ENCODE results near the gene IQUB. TPM values are rescaled to one million over a fixed set of nuclear protein-coding genes. Genes with fewer than 3 reads are reported as not detected.
A peak's percentile ranks its signal among the peaks of the same experiment; 100 is the strongest.
"Not testable (repeated sequence)": the region's sequence is repeated elsewhere in the genome, so short reads cannot be mapped to it uniquely, and the experiment has no call there.

IQUB gene
- total RNA-seq, 3 donors from 2014 or later = 0.26 to 0.41 TPM; not detected in 1

DNA sequence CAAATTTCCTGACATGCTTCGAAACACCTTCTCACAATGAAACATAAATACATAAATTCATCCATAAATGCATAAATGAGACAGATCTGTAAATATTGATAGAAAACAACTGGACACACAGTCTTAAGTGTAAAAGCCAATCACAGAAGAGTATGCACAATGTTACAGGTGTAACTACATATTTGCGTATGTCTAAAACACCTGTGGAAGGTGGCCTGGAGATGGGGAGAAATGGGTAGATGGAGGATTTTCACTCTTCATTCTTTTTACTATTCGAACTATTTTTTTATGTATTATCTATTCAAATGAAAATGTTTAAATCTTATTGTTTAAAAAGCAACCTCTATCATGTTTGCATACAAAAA, 860 bp downstream of the IQUB start:
- Histone ChIP-seq H3K4me1 (ENCODE audit: low read depth) (peaks cover 12% of the 10 kb centered on the region), H3K9me3 (no peaks in the 10 kb centered on the region), H3K4me3 (no peak overlapping the region), H3K36me3 (ENCODE audit: low read depth) (no peaks in the 10 kb centered on the region)
- DNase-seq (no peak), ATAC-seq (no peak)
- intact Hi-C loops (cut with DNase I, micrococcal nuclease) = no loop called here
- TF ChIP-seq, protein P1, sequence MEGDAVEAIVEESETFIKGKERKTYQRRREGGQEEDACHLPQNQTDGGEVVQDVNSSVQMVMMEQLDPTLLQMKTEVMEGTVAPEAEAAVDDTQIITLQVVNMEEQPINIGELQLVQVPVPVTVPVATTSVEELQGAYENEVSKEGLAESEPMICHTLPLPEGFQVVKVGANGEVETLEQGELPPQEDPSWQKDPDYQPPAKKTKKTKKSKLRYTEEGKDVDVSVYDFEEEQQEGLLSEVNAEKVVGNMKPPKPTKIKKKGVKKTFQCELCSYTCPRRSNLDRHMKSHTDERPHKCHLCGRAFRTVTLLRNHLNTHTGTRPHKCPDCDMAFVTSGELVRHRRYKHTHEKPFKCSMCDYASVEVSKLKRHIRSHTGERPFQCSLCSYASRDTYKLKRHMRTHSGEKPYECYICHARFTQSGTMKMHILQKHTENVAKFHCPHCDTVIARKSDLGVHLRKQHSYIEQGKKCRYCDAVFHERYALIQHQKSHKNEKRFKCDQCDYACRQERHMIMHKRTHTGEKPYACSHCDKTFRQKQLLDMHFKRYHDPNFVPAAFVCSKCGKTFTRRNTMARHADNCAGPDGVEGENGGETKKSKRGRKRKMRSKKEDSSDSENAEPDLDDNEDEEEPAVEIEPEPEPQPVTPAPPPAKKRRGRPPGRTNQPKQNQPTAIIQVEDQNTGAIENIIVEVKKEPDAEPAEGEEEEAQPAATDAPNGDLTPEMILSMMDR (IDR thresholded peaks at IDR 0.05) = no peak

- intact Hi-C loops (cut with DNase I, micrococcal nuclease); H3K9me3 ChIP-seq; H3K4me3 ChIP-seq; H3K36me3 ChIP-seq (ENCODE audit: low read depth): not testable (repeated sequence)
- peaks cover 12% of the 10 kb centered on the region for H3K4me1 ChIP-seq (ENCODE audit: low read depth)
- ATAC-seq = peak; percentile 15
- DNase-seq = peak; percentile 37 to 57 (median 53)
These were observed 1.4 kb downstream of the IQUB start for GRCh38 chr7:123532788-123533552.

DNA sequence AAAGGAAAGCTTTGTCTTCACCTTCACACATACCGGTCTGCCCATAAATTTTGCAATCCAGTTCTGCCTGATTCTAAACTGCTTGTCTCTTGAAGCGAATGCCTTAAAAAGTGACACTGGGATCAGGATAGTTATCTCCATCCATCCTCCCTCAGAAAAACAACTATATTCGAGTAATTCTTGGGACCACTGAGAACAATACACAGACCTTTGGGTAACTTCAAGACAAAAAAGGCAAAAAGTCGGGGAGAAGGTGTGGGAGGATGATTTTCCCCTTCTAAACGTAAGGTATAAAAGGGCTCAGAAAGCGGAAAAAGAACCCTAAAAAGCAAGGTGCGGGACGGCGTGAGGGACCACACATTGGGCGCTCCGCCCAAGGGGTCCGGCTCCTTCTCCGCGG, 2.1 kb downstream of the IQUB start:
- H3K4me3 ChIP-seq; intact Hi-C loops (cut with DNase I, micrococcal nuclease): not testable (repeated sequence)

DNA sequence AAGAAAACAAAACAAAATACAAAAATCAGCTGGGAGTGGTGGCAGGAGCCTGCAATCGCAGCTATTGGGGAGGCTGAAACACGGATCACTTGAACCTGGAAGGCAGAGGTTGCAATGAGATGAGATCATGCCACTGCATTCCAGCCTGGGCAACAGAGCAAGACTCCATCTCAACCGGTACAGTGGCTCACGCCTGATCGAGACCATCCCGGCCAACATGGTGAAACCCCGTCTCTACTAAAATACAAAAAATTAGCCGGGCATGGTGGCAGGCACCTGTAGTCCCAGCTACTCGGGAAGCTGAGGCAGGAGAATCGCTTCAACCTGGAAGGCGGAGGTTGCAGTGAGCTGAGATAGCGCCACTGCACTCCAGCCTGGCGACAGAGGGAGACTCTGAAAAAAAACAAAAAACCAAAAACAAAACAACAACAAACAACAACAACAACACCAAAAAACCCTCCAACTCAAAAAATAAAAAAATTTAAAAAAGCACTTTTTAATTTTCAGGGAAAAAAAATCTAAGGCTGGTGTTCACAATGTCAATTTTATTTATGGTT, 4.3 kb downstream of the IQUB start:
- intact Hi-C loops (cut with DNase I, micrococcal nuclease); H3K36me3 ChIP-seq (ENCODE audit: low read depth); H3K9me3 ChIP-seq; ATAC-seq; H3K4me3 ChIP-seq; DNase-seq: not testable (repeated sequence)
- H3K4me1 ChIP-seq (ENCODE audit: low read depth) = peaks cover 12% of the 10 kb centered on the region

More for the DNA sequence above, 2.1 kb downstream of the IQUB start:
- H3K36me3 ChIP-seq (ENCODE audit: low read depth); DNase-seq; H3K9me3 ChIP-seq; ATAC-seq: not testable (repeated sequence)
- peaks cover 12% of the 10 kb centered on the region for H3K4me1 ChIP-seq (ENCODE audit: low read depth)

DNA sequence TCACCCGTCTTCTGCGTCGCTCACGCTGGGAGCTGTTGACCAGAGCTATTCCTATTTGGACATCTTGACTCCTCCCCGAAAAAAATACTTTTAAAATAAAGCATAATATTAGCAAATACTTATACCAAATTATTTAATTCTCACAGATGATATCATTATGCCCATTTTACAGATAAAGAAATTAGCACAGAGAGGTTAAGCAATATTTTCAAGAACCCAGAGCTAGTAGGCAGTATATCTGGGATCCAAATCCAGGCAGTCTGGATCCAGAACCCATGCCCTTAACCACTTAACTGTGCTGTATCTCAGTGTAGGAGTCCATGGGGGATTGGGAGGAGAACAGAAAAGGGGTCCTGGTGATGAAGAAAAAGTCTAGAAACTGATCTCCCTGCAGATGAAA, 6.1 kb downstream of the IQUB start:
- ATAC-seq (no peak), DNase-seq (no peak)
- no peak overlapping the region for H3K4me3 ChIP-seq
- peaks cover 4% of the 10 kb centered on the region for H3K4me1 ChIP-seq (ENCODE audit: low read depth)
- no peaks in the 10 kb centered on the region for H3K9me3 ChIP-seq
- TF ChIP-seq, protein P1 (IDR thresholded peaks at IDR 0.05) = no peak
- intact Hi-C loops (cut with DNase I, micrococcal nuclease) = no loop called here
- H3K36me3 ChIP-seq (ENCODE audit: low read depth) = no peaks in the 10 kb centered on the region

DNA sequence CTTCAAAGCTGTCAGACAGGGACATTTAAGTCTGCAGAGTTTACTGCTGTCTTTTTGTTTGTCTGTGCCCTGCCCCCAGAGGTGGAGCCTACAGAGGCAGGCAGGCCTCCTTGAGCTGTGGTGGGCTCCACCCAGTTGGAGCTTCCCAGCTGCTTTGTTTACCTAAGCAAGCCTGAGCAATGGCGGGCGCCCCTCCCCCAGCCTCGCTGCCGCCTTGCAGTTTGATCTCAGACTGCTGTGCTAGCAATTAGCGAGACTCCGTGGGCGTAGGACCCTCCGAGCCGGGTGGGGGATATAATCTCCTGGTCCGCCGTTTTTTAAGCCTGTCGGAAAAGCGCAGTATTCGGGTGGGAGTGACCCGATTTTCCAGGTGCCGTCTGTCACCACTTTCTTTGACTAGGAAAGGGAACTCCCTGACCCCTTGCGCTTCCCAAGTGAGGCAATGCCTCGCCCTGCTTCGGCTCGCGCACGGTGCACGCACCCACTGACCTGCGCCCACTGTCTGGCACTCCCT, 6.6 kb downstream of the IQUB start:
- H3K36me3 ChIP-seq (ENCODE audit: low read depth); H3K9me3 ChIP-seq; H3K4me1 ChIP-seq (ENCODE audit: low read depth); ATAC-seq; H3K4me3 ChIP-seq; intact Hi-C loops (cut with DNase I, micrococcal nuclease): not testable (repeated sequence)
- peak in 1 of 3 donors; percentile 49 for DNase-seq

- H3K4me1 ChIP-seq (ENCODE audit: low read depth); H3K4me3 ChIP-seq; H3K9me3 ChIP-seq; ATAC-seq; H3K36me3 ChIP-seq (ENCODE audit: low read depth); DNase-seq; intact Hi-C loops (cut with DNase I, micrococcal nuclease): not testable (repeated sequence)
These were observed 7.9 kb downstream of the IQUB start for GRCh38 chr7:123526533-123526932.

GRCh38 chr7:123522066-123522465, 12.3 kb downstream of the IQUB start:
- no peak overlapping the region for H3K4me3 ChIP-seq
- H3K36me3 ChIP-seq (ENCODE audit: low read depth) = no peaks in the 10 kb centered on the region
- TF ChIP-seq, protein P1 (IDR thresholded peaks at IDR 0.05) = no peak
- H3K4me1 ChIP-seq (ENCODE audit: low read depth) = no peaks in the 10 kb centered on the region
- DNase-seq = no peak
- no peaks in the 10 kb centered on the region for H3K9me3 ChIP-seq
- ATAC-seq = peak; percentile 27
- intact Hi-C loops (cut with DNase I, micrococcal nuclease) = no loop called here

Data from mucosa of descending colon (tissue), 3 donors.